Stimulated activated CD8-positive, alpha-beta memory T cell treated with anti-CD3 and anti-CD28 coated beads, Interleukin-15, amount 100 ng/mL, for 1 hour (primary cell): ENCODE measurements around the gene NOX3.
"Not testable (repeated sequence)": the region's sequence is repeated elsewhere in the genome, so short reads cannot be mapped to it uniquely, and the experiment has no call there.

Experiments
- DNase-seq: peaks from one replicate; pipeline ENCODE4 v3.0.0-alpha.2; 2020; ENCODE audit warnings: low read depth

The NOX3 gene

GRCh38 chr6:155364844-155365437 lies 90.7 kb downstream of the NOX3 start:
- no peak for DNase-seq

GRCh38 chr6:155364021-155364420 lies 91.6 kb downstream of the NOX3 start:
- not testable (repeated sequence) for DNase-seq

- not testable (repeated sequence) for DNase-seq
These were observed 92.5 kb downstream of the NOX3 start for GRCh38 chr6:155362968-155363632.

- DNase-seq = no peak
These were observed 101.5 kb downstream of the NOX3 start for GRCh38 chr6:155354167-155354566.

- DNase-seq = no peak
These were observed 102.8 kb downstream of the NOX3 start for GRCh38 chr6:155352811-155353210.

GRCh38 chr6:155352130-155352420 lies 103.6 kb downstream of the NOX3 start:
- DNase-seq = no peak

GRCh38 chr6:155351273-155352129 lies 104.1 kb downstream of the NOX3 start:
- no peak for DNase-seq

- DNase-seq = no peak
These were observed 105.7 kb downstream of the NOX3 start for GRCh38 chr6:155349956-155350355.

- DNase-seq = no peak
These were observed 106.5 kb downstream of the NOX3 start for GRCh38 chr6:155349129-155349528.

GRCh38 chr6:155347800-155348199 lies 107.8 kb downstream of the NOX3 start:
- no peak for DNase-seq

GRCh38 chr6:155346957-155347356 lies 108.7 kb downstream of the NOX3 start:
- DNase-seq = no peak
